IMR-90 (cell line): ENCODE data around the gene MRTFA.

ENCODE experiments used
- BHLHE40 ChIP-seq: fragments of 150-350 bp; IDR thresholded peaks from 2 replicates; pipeline ENCODE4 v1.6.1; 2016; ENCODE audit warnings: mild to moderate bottlenecking, low read depth, low read length
- CEBPB ChIP-seq: IDR thresholded peaks from 2 replicates; pipeline ENCODE4 v1.6.1; 2012; ENCODE audit warnings: low read depth, low read length, improper control_type of control experiment
- CHD1 ChIP-seq: IDR thresholded peaks from 2 replicates; pipeline ENCODE4 v1.6.1; 2012; ENCODE audit warnings: low read depth, low read length, improper control_type of control experiment
- MAFK ChIP-seq: IDR thresholded peaks from 2 replicates; pipeline ENCODE4 v1.6.1; 2012; ENCODE audit warnings: low read depth, low read length, improper control_type of control experiment
- MAZ ChIP-seq: IDR thresholded peaks from 2 replicates; pipeline ENCODE4 v1.6.1; 2012; ENCODE audit warnings: low read depth, mild to moderate bottlenecking, low read length, improper control_type of control experiment, moderate library complexity, borderline replicate concordance
- MXI1 ChIP-seq: IDR thresholded peaks from 2 replicates; pipeline ENCODE4 v1.6.1; 2012; ENCODE audit warnings: low read depth, mild to moderate bottlenecking, low read length, moderate library complexity, borderline replicate concordance
- POLR2A ChIP-seq: IDR thresholded peaks from 2 replicates; pipeline ENCODE4 v1.6.1; 2012; ENCODE audit warnings: mild to moderate bottlenecking, low read depth, low read length
- RAD21 ChIP-seq: IDR thresholded peaks from 2 replicates; pipeline ENCODE4 v1.6.1; 2012; ENCODE audit warnings: low read length, improper control_type of control experiment
- RFX5 ChIP-seq: IDR thresholded peaks from 2 replicates; pipeline ENCODE4 v1.8.0; 2012; ENCODE audit warnings: low read depth, mild to moderate bottlenecking, low read length, moderate library complexity
- SMC3 ChIP-seq: fragments of 150-350 bp; IDR thresholded peaks from 2 replicates; pipeline ENCODE4 v1.6.1; 2016; ENCODE audit warnings: low read depth, mild to moderate bottlenecking, antibody characterized with exemption, low read length, moderate library complexity
- TF ChIP-seq, protein P1 (sequence below): conservative IDR thresholded peaks from 2 replicates; pipeline ENCODE4 v1.5.1; 2012; ENCODE audit warnings: mild to moderate bottlenecking, low read depth, low read length, improper control_type of control experiment
- TF ChIP-seq, protein P2 (sequence below): fragments of 150-350 bp; IDR thresholded peaks from 2 replicates; pipeline ENCODE4 v1.6.1; 2016; ENCODE audit warnings: low read depth, mild to moderate bottlenecking, low read length, moderate library complexity, borderline replicate concordance
- TF ChIP-seq, protein P3 (sequence below): fragments of 150-350 bp; IDR thresholded peaks from 2 replicates; pipeline ENCODE4 v1.6.1; 2017; ENCODE audit warnings: mild to moderate bottlenecking, antibody characterized with exemption, low read length, low read depth

DNA sequence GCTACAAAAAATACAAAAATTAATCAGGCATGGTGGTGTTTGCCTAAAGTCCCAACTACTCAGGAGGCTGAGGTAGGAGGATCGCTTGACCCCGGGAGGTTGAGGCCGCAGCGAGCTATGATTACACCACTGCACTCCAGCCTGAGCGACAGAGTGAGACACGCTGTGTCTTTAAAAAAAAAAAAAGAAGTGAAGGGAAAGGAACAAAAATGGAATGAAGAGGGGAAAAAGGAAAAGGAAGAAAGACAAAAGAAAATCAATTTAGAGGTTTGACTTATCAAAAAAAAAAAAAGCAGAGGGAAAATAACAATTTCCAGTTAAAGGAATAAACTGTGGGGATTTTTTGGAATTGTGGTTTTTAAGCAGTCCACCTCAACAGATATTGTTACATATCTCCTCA lies 36.8 kb downstream of the MRTFA start:
- no peak for TF ChIP-seq POLR2A
- no peak for TF ChIP-seq CEBPB
- TF ChIP-seq, protein P1, sequence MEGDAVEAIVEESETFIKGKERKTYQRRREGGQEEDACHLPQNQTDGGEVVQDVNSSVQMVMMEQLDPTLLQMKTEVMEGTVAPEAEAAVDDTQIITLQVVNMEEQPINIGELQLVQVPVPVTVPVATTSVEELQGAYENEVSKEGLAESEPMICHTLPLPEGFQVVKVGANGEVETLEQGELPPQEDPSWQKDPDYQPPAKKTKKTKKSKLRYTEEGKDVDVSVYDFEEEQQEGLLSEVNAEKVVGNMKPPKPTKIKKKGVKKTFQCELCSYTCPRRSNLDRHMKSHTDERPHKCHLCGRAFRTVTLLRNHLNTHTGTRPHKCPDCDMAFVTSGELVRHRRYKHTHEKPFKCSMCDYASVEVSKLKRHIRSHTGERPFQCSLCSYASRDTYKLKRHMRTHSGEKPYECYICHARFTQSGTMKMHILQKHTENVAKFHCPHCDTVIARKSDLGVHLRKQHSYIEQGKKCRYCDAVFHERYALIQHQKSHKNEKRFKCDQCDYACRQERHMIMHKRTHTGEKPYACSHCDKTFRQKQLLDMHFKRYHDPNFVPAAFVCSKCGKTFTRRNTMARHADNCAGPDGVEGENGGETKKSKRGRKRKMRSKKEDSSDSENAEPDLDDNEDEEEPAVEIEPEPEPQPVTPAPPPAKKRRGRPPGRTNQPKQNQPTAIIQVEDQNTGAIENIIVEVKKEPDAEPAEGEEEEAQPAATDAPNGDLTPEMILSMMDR: no peak
- no peak for TF ChIP-seq CHD1
- TF ChIP-seq SMC3: no peak
- TF ChIP-seq RFX5: no peak
- no peak for TF ChIP-seq BHLHE40
- no peak for TF ChIP-seq RAD21
- TF ChIP-seq MAFK: no peak
- TF ChIP-seq, protein P2, sequence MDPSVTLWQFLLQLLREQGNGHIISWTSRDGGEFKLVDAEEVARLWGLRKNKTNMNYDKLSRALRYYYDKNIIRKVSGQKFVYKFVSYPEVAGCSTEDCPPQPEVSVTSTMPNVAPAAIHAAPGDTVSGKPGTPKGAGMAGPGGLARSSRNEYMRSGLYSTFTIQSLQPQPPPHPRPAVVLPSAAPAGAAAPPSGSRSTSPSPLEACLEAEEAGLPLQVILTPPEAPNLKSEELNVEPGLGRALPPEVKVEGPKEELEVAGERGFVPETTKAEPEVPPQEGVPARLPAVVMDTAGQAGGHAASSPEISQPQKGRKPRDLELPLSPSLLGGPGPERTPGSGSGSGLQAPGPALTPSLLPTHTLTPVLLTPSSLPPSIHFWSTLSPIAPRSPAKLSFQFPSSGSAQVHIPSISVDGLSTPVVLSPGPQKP: no peak
- TF ChIP-seq MAZ: no peak
- no peak for TF ChIP-seq MXI1
- TF ChIP-seq, protein P3, sequence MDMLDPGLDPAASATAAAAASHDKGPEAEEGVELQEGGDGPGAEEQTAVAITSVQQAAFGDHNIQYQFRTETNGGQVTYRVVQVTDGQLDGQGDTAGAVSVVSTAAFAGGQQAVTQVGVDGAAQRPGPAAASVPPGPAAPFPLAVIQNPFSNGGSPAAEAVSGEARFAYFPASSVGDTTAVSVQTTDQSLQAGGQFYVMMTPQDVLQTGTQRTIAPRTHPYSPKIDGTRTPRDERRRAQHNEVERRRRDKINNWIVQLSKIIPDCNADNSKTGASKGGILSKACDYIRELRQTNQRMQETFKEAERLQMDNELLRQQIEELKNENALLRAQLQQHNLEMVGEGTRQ: no peak
